A549 (cell line): ENCODE data around the gene TMIGD1. TPM values are rescaled to one million over a fixed set of nuclear protein-coding genes. Genes with fewer than 3 reads are reported as not detected.

ENCODE experiments used
- ATAC-seq, 2 experiments: fragments of 200-7000 bp in 1 of 2; fragments of >200 bp in 1 of 2; cut with Nextera tagmentation in 1 of 2; cut with Tn5 transposase in 1 of 2; 3 replicates each; pipeline versions ENCODE4 v1.8.0 to v1.9.1; 2018 to 2020; ENCODE audit warnings: mild to moderate bottlenecking in 1 of 2, moderate library complexity in 1 of 2
- CTCF ChIA-PET: fragments of 300-600 bp; sonication (Branson Sonifier 250); formaldehyde crosslinking; extraction: SDS; loops from one replicate; lab custom pipeline; 2021; ENCODE audit warnings: antibody characterized with exemption, inconsistent platforms; lab: Yijun Ruan, JAX
- POLR2A ChIA-PET: fragments of 350-600 bp; formaldehyde crosslinking; extraction: SDS; loops from one replicate; lab custom pipeline; 2021; ENCODE audit warnings: antibody characterized with exemption, inconsistent platforms; lab: Yijun Ruan, JAX
- DNase-seq, 2 experiments: peaks; one replicate each; pipeline versions ENCODE4 v3.0.0 to v3.0.0-alpha.2; 2011 to 2016; ENCODE audit warnings: low read depth in 1 of 2, low spot score in 1 of 2
- FAIRE-seq: peaks from 2 replicates; lab custom pipeline; 2011; peaks lifted over from hg19 to GRCh38; lab: Jason Lieb, UNC
- H3K27ac ChIP-seq, 2 experiments: fragments of >200 bp; sonication (Bioruptor Twin); formaldehyde crosslinking; 3 replicates each; pipeline ENCODE4 v1.5.1; 2016 to 2017
- H3K4me1 ChIP-seq: fragments of >200 bp; sonication (Bioruptor Twin); formaldehyde crosslinking; 3 replicates; pipeline ENCODE4 v1.6.1; 2016
- H3K4me2 ChIP-seq: fragments of >200 bp; sonication (Bioruptor Twin); formaldehyde crosslinking; 3 replicates; pipeline ENCODE4 v1.6.1; 2016
- H3K4me3 ChIP-seq: fragments of >200 bp; sonication (Bioruptor Twin); formaldehyde crosslinking; 3 replicates; pipeline ENCODE4 v1.5.1; 2016
- H3K9me3 ChIP-seq: fragments of >200 bp; sonication (Bioruptor Twin); formaldehyde crosslinking; 3 replicates; pipeline ENCODE4 v1.6.1; 2016
- CHD4 ChIP-seq: fragments of 200-600 bp; sonication (generic); IDR thresholded peaks from 2 replicates; pipeline ENCODE4 v1.6.1; 2016; ENCODE audit warnings: antibody characterized with exemption, mild to moderate bottlenecking, borderline replicate concordance
- E2F6 ChIP-seq: IDR thresholded peaks from 2 replicates; pipeline ENCODE4 v1.6.1; 2012; ENCODE audit warnings: low read depth, borderline replicate concordance
- ELK1 ChIP-seq: fragments of 150-350 bp; IDR thresholded peaks from 2 replicates; pipeline ENCODE4 v1.6.1; 2014; ENCODE audit warnings: low read depth, mild to moderate bottlenecking, low read length
- FOSB ChIP-seq: fragments of 250-450 bp; sonication (Bioruptor Pico); IDR thresholded peaks from 2 replicates; pipeline ENCODE4 v1.5.0; 2020; ENCODE audit warnings: mild to moderate bottlenecking, moderate library complexity
- FOXS1 ChIP-seq: fragments of 250-450 bp; sonication (Bioruptor Pico); IDR thresholded peaks from 2 replicates; pipeline ENCODE4 v1.5.0; 2020; ENCODE audit warnings: mild to moderate bottlenecking, moderate library complexity
- HDAC2 ChIP-seq: fragments of 200-600 bp; sonication (generic); IDR thresholded peaks from 2 replicates; pipeline ENCODE4 v1.6.1; 2016
- JUNB ChIP-seq: fragments of >200 bp; sonication (Bioruptor Twin); formaldehyde crosslinking; IDR thresholded peaks from 2 replicates; pipeline ENCODE4 v1.6.1; 2016
- MAFK ChIP-seq: fragments of 450-650 bp; IDR thresholded peaks from 2 replicates; pipeline ENCODE4 v1.6.1; 2014; ENCODE audit not compliant: partially characterized antibody
- NFE2L2 ChIP-seq: fragments of 150-350 bp; conservative IDR thresholded peaks from 2 replicates; pipeline ENCODE4 v1.6.1; 2014; ENCODE audit warnings: low read length
- NPAS2 ChIP-seq: fragments of 250-450 bp; sonication (Bioruptor Pico); IDR thresholded peaks from 2 replicates; pipeline ENCODE4 v1.8.0; 2022; ENCODE audit warnings: mild to moderate bottlenecking, moderate library complexity, borderline replicate concordance
- RARB ChIP-seq: fragments of 250-450 bp; sonication (Bioruptor Pico); IDR thresholded peaks from 2 replicates; pipeline ENCODE4 v1.8.0; 2021; ENCODE audit warnings: mild to moderate bottlenecking, moderate library complexity
- TFCP2L1 ChIP-seq: fragments of 250-450 bp; sonication (Bioruptor Pico); IDR thresholded peaks from 2 replicates; pipeline ENCODE4 v1.5.0; 2021; ENCODE audit warnings: mild to moderate bottlenecking
- ZC3H11A ChIP-seq: fragments of 450-650 bp; IDR thresholded peaks from 2 replicates; pipeline ENCODE4 v1.6.1; 2014; ENCODE audit warnings: antibody characterized with exemption, mild to moderate bottlenecking
- ZNF302 ChIP-seq: fragments of 250-450 bp; sonication (Bioruptor Pico); IDR thresholded peaks from 2 replicates; pipeline ENCODE4 v1.9.0; 2021; ENCODE audit warnings: inconsistent platforms, mild to moderate bottlenecking, moderate library complexity
- WGBS: methylation state at CpG from one replicate; pipeline ENCODE4 v1.1.6; 2017; ENCODE audit errors: missing lambda C conversion rate; 5-methylcytosine and 5-hydroxymethylcytosine counted together
- polyA plus RNA-seq, 4 experiments: library from polyadenylated mRNA; depleted of rRNA in 3 of 4; stranded (reverse); fragments of >200 nt; fragmentation: RNase III in 1 of 4; extraction: RNeasy Plus Mini Kit Qiagen cat#74134 plus additional on column Dnase treatment in 1 of 4; gene quantifications; 2 replicates in 3 of 4; 3 replicates in 1 of 4; pipeline ENCODE4 v1.2.3, GENCODE V29; 2011 to 2017
- TF ChIP-seq, protein P1 (sequence below): fragments of >200 bp; sonication (Bioruptor Twin); formaldehyde crosslinking; IDR thresholded peaks from 2 replicates; pipeline ENCODE4 v1.6.1; 2016
- TF ChIP-seq, protein P2 (sequence below): fragments of >200 bp; sonication (Bioruptor Twin); formaldehyde crosslinking; IDR thresholded peaks from 3 replicates; pipeline ENCODE4 v1.6.1; 2016
- TF ChIP-seq, protein P3 (sequence below): fragments of 450-650 bp; IDR thresholded peaks from 2 replicates; pipeline ENCODE4 v1.6.1; 2014; ENCODE audit warnings: antibody characterized with exemption

TMIGD1 gene
- polyA plus RNA-seq, 2 of the 4 experiments (the other 2 are of a cell fraction): not detected

GRCh38 chr17:30339086-30339485 lies 5.2 kb upstream of the TMIGD1 start:
- no peak overlapping the region for H3K4me2 ChIP-seq
- H3K27ac ChIP-seq: no peak overlapping the region
- peaks cover 23% of the 10 kb centered on the region for H3K4me1 ChIP-seq
- TF ChIP-seq JUNB: no peak
- TF ChIP-seq FOSB: no peak
- TF ChIP-seq RARB (CRISPR knock-in tag): no peak
- TF ChIP-seq ZC3H11A: no peak
- TF ChIP-seq HDAC2: no peak
- TF ChIP-seq, protein P1, sequence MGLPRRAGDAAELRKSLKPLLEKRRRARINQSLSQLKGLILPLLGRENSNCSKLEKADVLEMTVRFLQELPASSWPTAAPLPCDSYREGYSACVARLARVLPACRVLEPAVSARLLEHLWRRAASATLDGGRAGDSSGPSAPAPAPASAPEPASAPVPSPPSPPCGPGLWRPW: no peak
- no peak for TF ChIP-seq NFE2L2
- no peak for TF ChIP-seq E2F6
- TF ChIP-seq TFCP2L1 (CRISPR knock-in tag): no peak
- TF ChIP-seq ZNF302 (CRISPR knock-in tag): no peak
- no peak for TF ChIP-seq MAFK
- no peak for TF ChIP-seq ELK1
- TF ChIP-seq CHD4: no peak
- TF ChIP-seq, protein P2, sequence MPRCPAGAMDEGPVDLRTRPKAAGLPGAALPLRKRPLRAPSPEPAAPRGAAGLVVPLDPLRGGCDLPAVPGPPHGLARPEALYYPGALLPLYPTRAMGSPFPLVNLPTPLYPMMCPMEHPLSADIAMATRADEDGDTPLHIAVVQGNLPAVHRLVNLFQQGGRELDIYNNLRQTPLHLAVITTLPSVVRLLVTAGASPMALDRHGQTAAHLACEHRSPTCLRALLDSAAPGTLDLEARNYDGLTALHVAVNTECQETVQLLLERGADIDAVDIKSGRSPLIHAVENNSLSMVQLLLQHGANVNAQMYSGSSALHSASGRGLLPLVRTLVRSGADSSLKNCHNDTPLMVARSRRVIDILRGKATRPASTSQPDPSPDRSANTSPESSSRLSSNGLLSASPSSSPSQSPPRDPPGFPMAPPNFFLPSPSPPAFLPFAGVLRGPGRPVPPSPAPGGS: no peak
- TF ChIP-seq, protein P3, sequence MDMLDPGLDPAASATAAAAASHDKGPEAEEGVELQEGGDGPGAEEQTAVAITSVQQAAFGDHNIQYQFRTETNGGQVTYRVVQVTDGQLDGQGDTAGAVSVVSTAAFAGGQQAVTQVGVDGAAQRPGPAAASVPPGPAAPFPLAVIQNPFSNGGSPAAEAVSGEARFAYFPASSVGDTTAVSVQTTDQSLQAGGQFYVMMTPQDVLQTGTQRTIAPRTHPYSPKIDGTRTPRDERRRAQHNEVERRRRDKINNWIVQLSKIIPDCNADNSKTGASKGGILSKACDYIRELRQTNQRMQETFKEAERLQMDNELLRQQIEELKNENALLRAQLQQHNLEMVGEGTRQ: no peak
- DNase-seq: no peak
- no peak overlapping the region for H3K4me3 ChIP-seq
- WGBS: 50% methylated on average over 2 of the region's 2 CpGs
- ATAC-seq: no peak
- FAIRE-seq: no peak
- CTCF ChIA-PET: interaction anchor here (0.5 to 7.2 kb wide), 29 partner anchors 9 to 425 kb away, joined by 3 to 98 read pairs (median 7); partner anchors contain the start of gene GOSR1
- POLR2A ChIA-PET: interaction anchor here (0.6 kb wide), 1 partner anchor 234 kb away, joined by 3 read pairs; no protein-coding TSS in a partner anchor
- H3K9me3 ChIP-seq: no peaks in the 10 kb centered on the region

- Histone ChIP-seq H3K4me1 (peaks cover 29% of the 10 kb centered on the region), H3K4me3 (no peak overlapping the region), H3K27ac (peak overlapping the region in 1 of 2 experiments; percentile 3; a peak in 1 of 6 replicates), H3K4me2 (0 out of 3 replicates have a peak overlapping the region, but pooled peaks have one; percentile 1), H3K9me3 (no peaks in the 10 kb centered on the region)
- FAIRE-seq (no peak), DNase-seq (no peak), ATAC-seq (no peak)
- ChIA-PET CTCF (interaction anchor here (0.7 to 7.2 kb wide), 55 partner anchors 9 to 698 kb away, joined by 3 to 98 read pairs (median 5); partner anchors contain the start of genes BLMH and GOSR1), POLR2A (interaction anchor here (0.6 kb wide), 1 partner anchor 252 kb away, joined by 3 read pairs; no protein-coding TSS in a partner anchor)
- 89% methylated on average over 1 of the region's 1 CpG for WGBS
- 0 out of 2 replicates have a peak, but pooled peaks have one; percentile 21 for TF ChIP-seq NPAS2 (CRISPR knock-in tag)
- TF ChIP-seq FOXS1 (CRISPR knock-in tag): no peak
Measured at GRCh38 chr17:30337393-30337999, 3.6 kb upstream of the TMIGD1 start.
